Mesothelial cell of epicardium (in vitro differentiated cells): ENCODE data around the gene SLC26A1. TPM values are rescaled to one million over a fixed set of nuclear protein-coding genes. Genes with fewer than 3 reads are reported as not detected.
A peak's percentile ranks its signal among the peaks of the same experiment; 100 is the strongest.

Experiments
- DNase-seq, 2 experiments: peaks; one replicate each; pipeline ENCODE4 v3.0.0; 2021; ENCODE audit warnings: low spot score in 2 of 2; ENCODE audit not compliant: unreplicated experiment in 2 of 2
- H3K27ac Mint-ChIP-seq: 2 replicates; pipeline ENCODE4 v1.8.0; 2021; ENCODE audit warnings: mixed read lengths
- H3K27me3 Mint-ChIP-seq: 2 replicates; pipeline ENCODE4 v1.8.0; 2021; ENCODE audit warnings: low read depth, mixed read lengths
- H3K36me3 Mint-ChIP-seq: 2 replicates; pipeline ENCODE4 v1.8.0; 2021; ENCODE audit warnings: mixed read lengths
- H3K4me1 Mint-ChIP-seq: 2 replicates; pipeline ENCODE4 v1.8.0; 2021; ENCODE audit warnings: mixed read lengths
- H3K4me3 Mint-ChIP-seq: 2 replicates; pipeline ENCODE4 v1.8.0; 2021; ENCODE audit warnings: mild to moderate bottlenecking, moderate library complexity, mixed read lengths
- H3K9me3 Mint-ChIP-seq: 2 replicates; pipeline ENCODE4 v1.8.0; 2021; ENCODE audit warnings: mixed read lengths
- total RNA-seq: library from RNA; stranded (reverse); gene quantifications from 3 replicates; pipeline ENCODE4 v1.2.1, GENCODE V29; 2021
- TF ChIP-seq, protein P1 (sequence below): fragments of 200-600 bp; sonication (generic); IDR thresholded peaks from one replicate; pipeline ENCODE4 v1.5.0; 2021; ENCODE audit warnings: antibody characterized with exemption; ENCODE audit not compliant: unreplicated experiment

The SLC26A1 gene
- total RNA-seq, 1 donor from 2014 or later, result 0.63 TPM

DNA sequence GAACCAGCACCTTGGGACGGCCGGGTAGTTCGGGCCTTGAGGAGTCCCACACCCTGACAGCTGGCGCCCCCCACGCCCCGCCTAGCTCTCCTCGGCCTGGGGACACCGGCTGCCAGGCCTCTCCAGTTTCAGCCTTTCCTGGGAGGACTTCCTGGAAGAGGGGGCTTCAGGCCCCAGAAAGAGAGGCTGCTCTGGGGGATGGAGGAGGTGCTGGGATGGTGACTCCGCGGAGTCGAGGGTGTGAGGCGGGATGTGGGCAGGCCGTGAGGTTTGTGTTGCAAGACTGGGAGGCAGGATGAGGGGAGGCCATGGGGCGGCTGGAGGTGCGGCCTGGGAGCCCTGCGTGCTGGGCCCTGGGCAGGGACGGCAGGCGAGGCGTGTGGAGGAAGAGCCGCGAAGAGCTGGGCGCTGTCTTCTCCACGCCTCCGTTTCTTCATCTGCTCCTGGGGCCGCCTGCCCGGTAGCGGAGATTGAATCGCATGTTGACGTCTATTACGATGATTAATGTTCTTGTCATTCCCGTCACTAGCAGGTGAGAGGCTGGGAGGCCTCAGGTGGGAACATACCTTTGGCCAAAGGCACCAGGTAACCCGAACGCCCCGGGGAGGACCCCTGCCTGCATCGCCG is 17.3 kb upstream of the SLC26A1 start:
- no peaks in the 10 kb centered on the region for H3K36me3 Mint-ChIP-seq
- H3K4me1 Mint-ChIP-seq, result peaks cover 8% of the 10 kb centered on the region
- TF ChIP-seq, protein P1, sequence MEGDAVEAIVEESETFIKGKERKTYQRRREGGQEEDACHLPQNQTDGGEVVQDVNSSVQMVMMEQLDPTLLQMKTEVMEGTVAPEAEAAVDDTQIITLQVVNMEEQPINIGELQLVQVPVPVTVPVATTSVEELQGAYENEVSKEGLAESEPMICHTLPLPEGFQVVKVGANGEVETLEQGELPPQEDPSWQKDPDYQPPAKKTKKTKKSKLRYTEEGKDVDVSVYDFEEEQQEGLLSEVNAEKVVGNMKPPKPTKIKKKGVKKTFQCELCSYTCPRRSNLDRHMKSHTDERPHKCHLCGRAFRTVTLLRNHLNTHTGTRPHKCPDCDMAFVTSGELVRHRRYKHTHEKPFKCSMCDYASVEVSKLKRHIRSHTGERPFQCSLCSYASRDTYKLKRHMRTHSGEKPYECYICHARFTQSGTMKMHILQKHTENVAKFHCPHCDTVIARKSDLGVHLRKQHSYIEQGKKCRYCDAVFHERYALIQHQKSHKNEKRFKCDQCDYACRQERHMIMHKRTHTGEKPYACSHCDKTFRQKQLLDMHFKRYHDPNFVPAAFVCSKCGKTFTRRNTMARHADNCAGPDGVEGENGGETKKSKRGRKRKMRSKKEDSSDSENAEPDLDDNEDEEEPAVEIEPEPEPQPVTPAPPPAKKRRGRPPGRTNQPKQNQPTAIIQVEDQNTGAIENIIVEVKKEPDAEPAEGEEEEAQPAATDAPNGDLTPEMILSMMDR, result no peak
- H3K4me3 Mint-ChIP-seq, result peak overlapping the region; percentile 66
- DNase-seq, result peak in 1 of 2 experiments; percentile 58
- peaks cover 43% of the 10 kb centered on the region for H3K27me3 Mint-ChIP-seq
- peaks cover 4% of the 10 kb centered on the region for H3K9me3 Mint-ChIP-seq
- H3K27ac Mint-ChIP-seq, result peak overlapping the region; percentile 72

DNA sequence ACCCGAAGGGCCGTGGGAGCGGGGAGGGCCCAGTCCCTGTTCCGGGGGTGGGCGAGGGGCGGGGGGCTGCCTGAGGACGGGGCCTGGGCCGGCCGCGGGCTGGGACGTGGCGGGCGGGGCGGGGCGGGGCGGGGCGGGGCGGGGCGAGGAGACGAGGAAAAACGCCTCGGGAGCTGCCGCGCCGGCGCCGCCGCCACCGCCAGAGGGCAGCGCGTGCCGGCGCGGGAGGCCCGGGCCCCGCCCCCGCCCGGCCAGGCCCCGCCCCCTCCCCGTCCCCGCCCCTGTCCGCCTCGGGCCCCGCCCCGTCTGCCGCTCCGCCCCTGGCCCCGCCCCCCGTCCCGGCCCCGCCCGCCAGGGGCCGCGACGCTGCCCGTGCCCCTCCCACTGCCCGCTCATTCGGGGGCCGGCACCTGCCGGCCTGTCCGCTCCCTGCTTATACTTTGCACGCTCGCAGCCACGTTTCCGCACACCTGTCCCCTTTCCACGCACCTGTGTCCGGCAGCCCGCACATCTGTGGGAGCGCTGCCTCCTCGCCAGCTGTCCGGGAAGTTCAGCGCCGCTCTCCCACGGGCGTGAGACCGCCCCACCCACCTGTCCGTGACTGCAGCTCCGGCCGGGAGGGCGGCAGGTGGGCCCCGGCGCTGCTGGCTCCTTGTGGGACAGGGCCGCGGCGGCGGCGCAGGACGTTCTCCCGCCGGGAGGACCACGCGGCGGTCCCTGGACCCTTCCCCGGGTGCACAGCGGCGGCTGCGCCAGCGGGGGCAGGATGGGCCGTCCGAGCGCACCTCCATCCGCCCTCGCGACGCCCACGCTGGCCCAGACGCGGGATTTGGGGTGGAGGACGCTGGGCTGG is 16.6 kb upstream of the SLC26A1 start:
- DNase-seq, result peak; percentile 72 to 73

DNA sequence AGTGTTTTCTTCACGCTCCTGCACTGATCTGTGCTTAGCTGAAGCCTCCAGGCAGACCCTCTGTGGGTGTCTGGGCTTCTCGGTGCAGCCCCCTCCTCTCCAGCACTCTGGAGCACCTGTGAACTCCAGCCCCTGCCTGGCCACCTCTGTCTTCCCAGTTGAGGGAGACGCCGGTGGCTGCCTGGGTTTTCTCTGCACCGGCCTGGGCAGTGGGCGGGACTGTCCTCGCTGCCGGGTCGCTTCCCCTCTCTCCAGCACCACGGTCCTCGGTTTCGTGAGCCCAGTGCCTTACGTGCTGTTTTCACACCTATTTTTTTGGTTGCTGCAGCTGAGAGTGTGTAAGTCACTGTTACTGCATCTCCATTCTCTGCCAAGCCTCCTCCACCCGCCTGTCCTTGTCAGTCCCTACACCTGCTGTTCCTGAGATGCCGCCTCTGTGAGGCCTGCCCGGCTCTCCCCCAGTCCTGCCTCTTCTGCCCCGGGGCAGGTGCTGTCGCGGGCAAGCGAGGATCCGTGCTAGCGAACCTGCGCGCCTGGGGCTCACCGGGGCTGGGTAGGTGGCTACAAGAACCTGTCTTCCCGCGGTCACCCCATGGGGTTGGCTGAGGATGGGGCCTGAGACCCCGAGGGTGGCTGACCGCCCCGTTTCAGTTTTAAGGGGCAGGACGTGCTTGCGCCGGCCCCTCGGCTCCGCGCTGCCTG is 15.8 kb upstream of the SLC26A1 start:
- Mint-ChIP-seq H3K27me3 (peaks cover 57% of the 10 kb centered on the region), H3K36me3 (no peaks in the 10 kb centered on the region), H3K4me3 (peak overlapping the region; percentile 57), H3K27ac (peak overlapping the region; percentile 22), H3K4me1 (peaks cover 8% of the 10 kb centered on the region), H3K9me3 (peaks cover 4% of the 10 kb centered on the region)
- DNase-seq, result no peak
- TF ChIP-seq, protein P1, result no peak

More for the DNA sequence above, 16.6 kb upstream of the SLC26A1 start:
- no peak overlapping the region for H3K27ac Mint-ChIP-seq
- TF ChIP-seq, protein P1, result no peak
- no peaks in the 10 kb centered on the region for H3K36me3 Mint-ChIP-seq
- peaks cover 4% of the 10 kb centered on the region for H3K9me3 Mint-ChIP-seq
- H3K27me3 Mint-ChIP-seq, result peaks cover 49% of the 10 kb centered on the region
- H3K4me3 Mint-ChIP-seq, result peak overlapping the region; percentile 61
- H3K4me1 Mint-ChIP-seq, result peaks cover 8% of the 10 kb centered on the region

DNA sequence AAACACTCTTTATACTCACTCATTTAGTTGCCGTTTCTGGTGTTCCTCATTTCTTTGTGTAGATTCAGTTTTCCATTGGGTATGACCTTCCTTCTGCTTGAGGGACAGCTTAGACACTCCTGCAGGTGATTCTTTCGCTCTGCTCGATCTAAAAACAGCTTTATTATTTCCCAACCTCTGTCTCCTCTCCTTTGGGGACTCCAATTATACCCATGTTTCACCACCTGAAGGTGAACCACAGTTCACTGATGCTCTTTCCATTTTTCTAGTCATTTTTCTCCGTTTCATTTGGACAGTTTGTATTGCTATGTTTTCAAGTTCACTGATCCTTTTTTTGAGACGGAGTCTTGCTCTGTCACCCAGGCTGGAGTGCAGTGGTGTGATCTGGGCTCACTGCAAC is 13.7 kb upstream of the SLC26A1 start:
- peaks cover 68% of the 10 kb centered on the region for H3K27me3 Mint-ChIP-seq
- TF ChIP-seq, protein P1, result no peak
- DNase-seq, result no peak

DNA sequence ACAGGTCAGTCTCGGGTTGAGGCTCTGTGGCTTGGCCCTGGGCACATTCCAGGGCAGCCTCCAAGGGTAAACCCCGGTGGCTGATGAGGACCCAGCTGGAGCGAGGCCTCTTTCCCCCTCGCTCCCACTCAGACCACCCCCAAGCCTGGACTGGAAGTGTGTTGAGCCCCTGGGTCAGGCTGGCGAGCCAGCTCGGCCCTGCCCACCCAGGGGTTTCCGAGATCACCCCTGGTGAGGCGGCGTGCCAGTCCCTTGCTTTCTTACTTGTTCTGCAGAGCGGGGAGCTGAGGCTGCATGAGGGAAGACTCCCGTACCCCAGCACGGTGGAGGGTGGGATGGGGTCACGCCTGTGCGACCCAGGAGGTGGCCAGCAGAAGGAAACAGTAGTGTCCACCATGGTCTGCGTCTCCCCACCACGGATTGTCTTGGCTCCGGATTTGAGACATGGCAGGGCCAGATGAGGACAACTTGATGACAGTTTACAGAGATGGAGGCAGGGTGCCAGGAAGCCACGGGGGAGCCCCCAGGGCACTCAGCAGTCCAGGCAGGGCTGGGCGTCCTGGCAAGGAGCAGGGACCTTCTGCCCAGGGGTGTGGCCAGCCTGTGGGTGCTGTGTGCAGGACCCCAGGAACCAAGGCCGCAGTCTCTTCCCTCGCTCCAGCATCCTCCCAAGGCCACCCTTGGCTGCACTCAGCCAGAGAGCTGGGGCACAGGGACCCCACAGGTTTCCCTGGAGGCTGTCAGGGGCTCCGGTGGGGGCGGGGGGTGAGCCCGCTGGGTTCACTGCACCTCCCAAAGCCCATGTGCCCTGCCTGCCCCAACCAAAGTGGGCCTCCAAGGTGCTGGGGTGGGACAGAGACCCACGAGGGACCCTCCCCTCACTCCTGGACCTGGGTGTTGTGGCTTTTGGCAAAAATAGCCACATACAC is 11.6 kb upstream of the SLC26A1 start:
- H3K4me1 Mint-ChIP-seq, result peaks cover 5% of the 10 kb centered on the region
- H3K27ac Mint-ChIP-seq, result no peak overlapping the region
- TF ChIP-seq, protein P1, result no peak
- peaks cover 82% of the 10 kb centered on the region for H3K27me3 Mint-ChIP-seq
- peaks cover 4% of the 10 kb centered on the region for H3K9me3 Mint-ChIP-seq
- H3K4me3 Mint-ChIP-seq, result no peak overlapping the region
- DNase-seq, result no peak
- H3K36me3 Mint-ChIP-seq, result no peaks in the 10 kb centered on the region

More for the DNA sequence above, 13.7 kb upstream of the SLC26A1 start:
- H3K4me3 Mint-ChIP-seq, result no peak overlapping the region
- H3K36me3 Mint-ChIP-seq, result no peaks in the 10 kb centered on the region
- H3K4me1 Mint-ChIP-seq, result peaks cover 10% of the 10 kb centered on the region
- peaks cover 4% of the 10 kb centered on the region for H3K9me3 Mint-ChIP-seq
- no peak overlapping the region for H3K27ac Mint-ChIP-seq
